GM19025 (cell line): Measurements from ENCODE around the gene TOM1L2.
"Not testable (repeated sequence)": the region's sequence is repeated elsewhere in the genome, so short reads cannot be mapped to it uniquely, and the experiment has no call there.

Experiments used
- ATAC-seq: cut with Tn5 transposase; IDR thresholded peaks from one replicate; pipeline ENCODE4 v1.9.1; 2021; ENCODE audit warnings: mild to moderate bottlenecking, low read depth, moderate library complexity; ENCODE audit not compliant: unreplicated experiment

TOM1L2 gene

GRCh38 chr17:17926840-17927449 is 45.3 kb downstream of the TOM1L2 start:
- no peak for ATAC-seq

GRCh38 chr17:17926036-17926435 is 46.2 kb downstream of the TOM1L2 start:
- ATAC-seq = no peak

- no peak for ATAC-seq
Measured at GRCh38 chr17:17924857-17925250, 47.3 kb downstream of the TOM1L2 start.

GRCh38 chr17:17924131-17924856 is 47.9 kb downstream of the TOM1L2 start:
- ATAC-seq = no peak

GRCh38 chr17:17922070-17922614 is 50.1 kb downstream of the TOM1L2 start:
- ATAC-seq = no peak

GRCh38 chr17:17921192-17922069 is 50.8 kb downstream of the TOM1L2 start:
- no peak for ATAC-seq

- ATAC-seq = no peak
Measured at GRCh38 chr17:17919169-17920107, 52.8 kb downstream of the TOM1L2 start.

- ATAC-seq = no peak
Measured at GRCh38 chr17:17917394-17917793, 54.8 kb downstream of the TOM1L2 start.

- ATAC-seq = no peak
Measured at GRCh38 chr17:17915183-17915582, 57.0 kb downstream of the TOM1L2 start.

GRCh38 chr17:17913695-17914332 is 58.4 kb downstream of the TOM1L2 start:
- ATAC-seq = no peak

GRCh38 chr17:17912336-17912735 is 59.9 kb downstream of the TOM1L2 start:
- not testable (repeated sequence) for ATAC-seq

GRCh38 chr17:17911001-17911613 is 61.1 kb downstream of the TOM1L2 start:
- no peak for ATAC-seq

- ATAC-seq = no peak
Measured at GRCh38 chr17:17910060-17910459, 62.1 kb downstream of the TOM1L2 start.

GRCh38 chr17:17909078-17909477 is 63.1 kb downstream of the TOM1L2 start:
- no peak for ATAC-seq

- ATAC-seq = no peak
Measured at GRCh38 chr17:17907469-17907868, 64.7 kb downstream of the TOM1L2 start.

GRCh38 chr17:17906418-17907215 is 65.6 kb downstream of the TOM1L2 start:
- no peak for ATAC-seq

- no peak for ATAC-seq
Measured at GRCh38 chr17:17905036-17905320, 67.2 kb downstream of the TOM1L2 start.
